NCI-H146 treated with DMSO at 0.1 percent for 48 hours (cell line): ENCODE data around the gene UNC13C.

Experiments used
- DNase-seq: peaks from one replicate; lab custom pipeline; 2025; ENCODE audit not compliant: unreplicated experiment; lab: John Stamatoyannopoulos, UW

UNC13C gene

DNA sequence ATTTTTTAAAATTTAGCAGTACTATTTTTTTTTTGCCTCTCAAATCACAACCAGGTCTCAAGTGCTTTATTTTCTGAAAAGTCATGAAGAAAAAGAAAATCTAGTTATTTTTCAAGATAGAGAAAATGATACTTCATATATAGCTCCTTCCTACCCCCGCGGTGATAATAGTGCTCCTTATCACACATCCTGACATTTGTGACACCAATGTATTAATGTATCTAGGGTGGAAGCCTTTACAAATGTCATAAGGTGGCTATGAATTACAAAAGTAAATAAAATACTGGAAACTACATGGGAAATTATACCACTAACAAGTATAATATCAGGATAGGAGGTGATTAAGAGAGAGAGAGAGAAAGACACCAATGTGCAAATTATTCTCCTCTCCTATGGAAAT, 582.2 kb downstream of the UNC13C start:
- DNase-seq: no peak

DNA sequence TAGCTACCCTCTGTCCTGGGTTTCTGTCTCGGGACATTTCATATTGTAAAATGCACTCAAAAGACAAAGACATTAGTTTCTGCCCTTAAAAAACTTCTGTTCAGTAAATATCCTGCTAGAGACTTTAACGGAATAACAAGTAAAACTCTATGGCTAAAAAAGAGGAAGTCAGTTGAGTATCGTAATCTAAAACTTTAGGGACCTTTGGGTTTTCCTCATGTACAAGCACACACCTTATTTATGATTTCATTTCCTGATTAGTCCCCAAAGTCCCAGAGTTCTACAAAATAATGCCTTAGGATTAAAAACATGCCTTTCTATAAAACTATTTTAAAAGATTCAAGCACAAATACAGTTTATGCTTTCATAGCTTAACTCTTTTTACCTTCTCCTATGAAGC, 585.9 kb downstream of the UNC13C start:
- DNase-seq: no peak

DNA sequence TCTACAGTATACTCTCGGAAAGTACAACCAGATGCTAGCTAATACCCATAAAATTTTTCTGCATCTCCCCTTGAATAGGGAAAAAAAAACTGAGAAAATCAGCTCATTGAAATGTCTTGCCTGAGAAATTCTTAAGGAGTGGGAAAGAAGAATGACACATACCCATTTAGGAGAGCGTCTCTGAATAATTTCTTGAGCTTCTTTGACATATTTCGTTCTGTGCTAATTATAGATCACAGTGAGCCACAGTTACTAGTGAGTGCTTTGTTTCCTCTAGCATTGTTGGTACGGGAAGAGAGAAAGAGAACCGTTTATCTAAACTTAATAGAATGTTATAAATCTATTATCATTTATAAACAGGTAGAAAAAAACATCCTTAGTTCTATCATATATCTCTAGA, 588.4 kb downstream of the UNC13C start:
- no peak for DNase-seq

DNA sequence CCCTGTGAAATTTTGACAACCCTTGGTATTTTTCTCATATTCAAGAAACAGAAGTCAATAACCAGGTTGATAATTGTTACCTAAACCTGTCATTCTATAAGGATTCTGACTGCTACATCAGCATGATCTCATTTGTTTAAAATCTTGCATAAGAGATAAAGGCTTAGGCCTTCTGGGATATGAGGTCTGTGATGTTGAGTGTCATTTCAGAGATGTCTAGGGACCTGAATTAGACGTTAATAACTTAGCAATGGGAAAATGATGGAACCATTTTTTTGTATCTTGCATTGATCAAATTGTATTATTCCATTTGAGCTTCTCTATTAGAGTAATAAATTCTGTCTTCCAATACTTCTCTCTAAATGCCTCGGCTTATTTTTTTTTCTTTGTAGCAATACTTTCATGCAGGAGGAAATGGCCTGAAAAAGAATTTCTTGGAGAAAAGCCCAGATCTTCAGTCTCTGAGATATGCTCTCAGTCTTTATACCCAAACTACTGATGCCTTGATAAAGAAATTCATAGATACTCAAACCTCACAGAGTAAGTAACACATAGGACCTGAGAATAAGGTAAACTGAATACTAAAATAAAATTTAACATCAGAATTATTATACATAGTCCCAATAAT, 589.3 kb downstream of the UNC13C start:
- DNase-seq: no peak

DNA sequence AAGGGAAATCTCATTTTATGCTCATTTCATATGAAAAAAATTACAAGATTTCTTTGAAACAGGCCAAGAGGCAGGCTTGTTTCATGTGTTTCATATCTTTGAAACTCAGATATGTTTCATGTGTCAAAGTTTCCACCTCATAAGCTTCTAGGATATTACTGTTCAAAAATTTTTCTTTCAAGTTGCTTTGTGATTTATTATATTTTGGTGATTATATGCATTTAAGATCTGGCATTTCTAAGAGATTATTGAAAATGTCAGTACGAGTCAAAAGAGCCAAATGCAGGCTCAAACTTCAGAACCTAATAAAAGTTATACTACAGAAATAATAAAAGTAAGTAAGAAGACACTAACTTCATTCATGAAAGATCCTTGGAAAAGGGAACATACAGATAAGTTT, 590.1 kb downstream of the UNC13C start:
- DNase-seq: no peak

DNA sequence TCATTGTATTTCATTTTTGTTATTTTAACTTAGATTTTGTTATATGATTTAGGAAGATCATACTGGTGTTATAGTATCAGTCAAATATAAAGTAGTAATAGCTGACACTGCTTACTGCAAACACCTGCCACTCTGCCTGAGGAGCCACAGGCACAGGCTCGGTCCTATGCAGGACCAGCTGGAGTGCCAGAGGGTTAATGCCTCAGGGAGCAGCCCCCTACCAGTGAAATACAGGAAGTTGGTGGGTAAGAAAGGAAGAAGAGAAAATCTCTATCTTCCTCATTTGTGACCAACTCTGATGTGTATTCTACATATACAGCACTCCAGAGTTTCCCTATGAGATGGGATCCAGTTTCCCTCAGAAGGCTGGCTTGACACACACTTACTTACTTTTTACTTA, 593.3 kb downstream of the UNC13C start:
- DNase-seq: no peak

DNA sequence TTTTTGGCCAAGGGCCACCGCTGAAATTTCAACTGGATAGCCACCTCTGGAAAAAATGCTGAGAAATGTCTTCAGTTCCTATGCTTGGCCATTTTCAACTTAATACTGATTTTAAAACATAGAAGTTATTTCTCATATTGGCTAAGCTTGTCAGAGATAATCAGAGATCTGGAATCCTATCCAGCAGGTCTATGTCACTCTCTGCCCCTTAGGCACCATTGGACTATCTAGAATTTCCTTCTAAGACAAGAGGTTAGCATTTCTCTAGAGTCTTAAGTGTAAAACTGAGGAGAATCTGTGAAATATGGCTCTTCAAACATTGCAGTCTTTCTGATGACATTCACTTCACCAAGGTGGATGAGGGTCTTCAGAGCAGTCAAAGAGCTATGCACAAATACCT, 597.3 kb downstream of the UNC13C start:
- no peak for DNase-seq

DNA sequence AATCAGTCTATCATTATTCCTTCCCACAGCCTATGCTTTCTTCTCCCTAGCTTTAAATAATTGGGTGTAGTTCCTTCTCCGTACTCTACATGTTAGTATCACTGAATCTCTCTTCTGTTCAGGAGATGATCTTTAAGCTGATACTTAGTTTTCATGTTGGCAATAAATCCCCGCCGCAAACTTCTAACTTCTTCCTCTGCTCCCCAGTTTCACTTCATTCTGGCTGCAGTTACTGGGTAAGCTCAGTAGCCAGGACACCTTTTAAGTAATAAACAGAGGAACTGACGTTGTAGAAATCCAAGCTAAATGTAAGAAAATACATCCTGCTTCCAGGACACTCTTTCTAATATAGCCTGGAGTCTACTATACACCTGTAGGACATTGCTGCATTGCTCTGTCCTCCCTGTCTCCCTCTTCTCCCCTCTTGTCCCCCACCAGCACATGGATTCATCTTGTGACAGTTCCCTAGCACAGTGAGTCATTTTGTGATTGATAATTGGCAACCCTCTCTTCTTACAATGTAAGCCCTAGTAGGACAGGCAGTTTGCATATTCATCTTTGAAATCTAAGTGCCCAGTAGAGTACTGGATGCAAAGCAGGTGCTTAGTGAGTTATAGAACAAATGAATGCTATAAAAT, 598.2 kb downstream of the UNC13C start:
- no peak for DNase-seq

DNA sequence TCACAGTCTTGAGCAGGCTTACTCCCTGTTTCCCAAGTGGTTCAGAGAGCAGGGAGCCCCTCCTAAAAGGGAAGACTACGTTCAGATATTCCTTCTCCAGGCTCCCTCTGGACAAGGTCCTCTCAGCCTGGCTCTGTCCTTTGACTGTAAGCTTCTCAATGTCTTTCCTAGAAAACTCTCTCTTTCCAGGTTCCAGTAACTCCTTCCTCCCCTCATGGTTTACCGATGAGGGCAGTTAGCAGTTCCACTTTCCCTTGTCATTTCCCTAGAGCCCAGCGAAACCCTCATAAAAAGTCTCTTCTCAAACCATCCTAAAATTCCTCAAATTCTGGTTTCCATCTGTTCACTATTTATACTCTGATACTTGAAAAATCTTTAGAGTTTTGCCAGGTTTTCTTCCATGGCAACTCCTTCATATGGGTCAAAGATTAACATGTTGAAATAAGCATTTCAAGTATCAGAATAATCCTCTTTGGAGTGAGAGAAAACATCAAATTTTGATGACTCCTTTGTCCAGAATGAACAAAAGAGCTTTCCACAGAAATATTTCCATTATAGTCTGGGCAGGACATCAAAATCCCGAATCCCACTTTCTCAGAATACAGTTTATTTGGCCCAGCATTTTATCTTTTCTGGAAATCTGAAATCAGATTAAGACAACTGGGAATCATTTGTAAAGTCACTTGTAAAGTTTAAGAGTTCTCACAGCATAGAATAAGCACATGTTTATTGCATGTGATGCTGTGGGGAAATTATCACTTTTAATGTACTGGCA, 599.4 kb downstream of the UNC13C start:
- DNase-seq: no peak

DNA sequence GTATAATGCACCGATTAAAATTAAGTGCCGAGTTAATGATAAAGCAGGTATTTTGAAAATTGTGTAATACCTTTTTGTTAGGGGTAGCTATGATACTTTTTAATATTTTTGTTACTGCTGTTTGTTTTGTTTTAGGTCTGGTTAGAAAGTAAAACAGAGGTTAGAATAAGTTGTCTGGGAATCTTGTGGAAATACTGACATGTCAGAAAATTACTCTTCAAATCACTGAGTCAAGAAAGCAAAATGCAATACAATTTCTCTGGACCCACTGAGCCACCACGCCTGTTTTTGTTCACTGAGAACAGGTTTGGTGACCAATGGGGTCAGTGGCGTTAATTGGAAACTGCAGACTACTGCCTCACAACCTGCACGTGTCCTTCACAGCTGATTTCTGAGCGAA, 601.6 kb downstream of the UNC13C start:
- DNase-seq: no peak

DNA sequence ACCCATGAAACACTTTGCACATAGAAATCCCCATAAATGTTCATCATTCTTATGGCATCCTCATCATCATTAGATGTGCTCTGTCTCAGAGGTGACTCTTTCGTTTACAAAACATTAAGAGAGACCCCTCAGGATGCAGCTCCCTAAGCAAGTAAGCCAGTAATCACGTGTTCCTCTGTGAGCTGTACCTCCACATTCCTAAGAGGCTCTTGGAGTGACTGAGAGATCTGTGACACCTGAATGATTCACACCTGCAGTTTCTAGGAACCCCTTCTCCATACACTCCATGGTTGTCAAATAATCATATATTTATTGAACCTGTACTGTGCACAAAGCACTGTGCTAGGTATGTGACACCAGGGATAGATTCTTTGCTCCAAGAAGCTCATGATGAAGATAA, 602.4 kb downstream of the UNC13C start:
- DNase-seq: no peak

DNA sequence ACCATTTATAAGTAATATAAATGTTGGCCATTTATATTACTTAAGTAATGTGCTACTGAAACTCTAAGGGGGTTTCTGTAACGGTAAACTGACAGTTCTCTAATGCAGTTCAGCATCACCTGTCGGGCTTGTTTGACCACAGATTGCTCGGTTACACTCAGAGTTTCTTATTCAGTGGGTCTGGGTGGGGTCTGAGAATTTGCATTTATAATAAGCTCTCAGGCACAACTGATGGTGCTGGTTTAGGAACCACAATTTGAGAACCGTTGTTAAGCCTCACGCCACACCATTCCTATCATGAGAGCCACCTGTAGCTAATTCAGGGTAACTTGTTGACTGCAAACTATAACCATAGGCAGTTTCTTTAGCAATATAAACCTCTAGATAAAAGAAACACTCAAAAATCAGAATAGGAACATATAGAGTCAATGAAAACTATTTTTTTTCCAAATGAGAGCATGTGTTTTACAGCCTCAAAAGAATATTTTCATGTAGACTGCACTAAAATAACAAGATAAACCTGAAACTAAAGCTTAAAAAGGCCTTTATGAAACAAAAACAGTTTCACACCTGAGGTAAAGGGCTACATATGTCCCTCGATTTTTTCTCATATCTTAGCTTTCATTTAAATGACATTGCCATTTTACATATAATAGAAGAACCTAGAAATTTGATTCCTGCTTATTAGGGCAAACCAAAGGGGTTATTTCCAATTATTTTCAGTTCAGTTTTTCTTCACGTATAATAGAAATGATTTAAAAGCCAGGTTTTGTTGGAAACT, 604.8 kb downstream of the UNC13C start:
- no peak for DNase-seq

DNA sequence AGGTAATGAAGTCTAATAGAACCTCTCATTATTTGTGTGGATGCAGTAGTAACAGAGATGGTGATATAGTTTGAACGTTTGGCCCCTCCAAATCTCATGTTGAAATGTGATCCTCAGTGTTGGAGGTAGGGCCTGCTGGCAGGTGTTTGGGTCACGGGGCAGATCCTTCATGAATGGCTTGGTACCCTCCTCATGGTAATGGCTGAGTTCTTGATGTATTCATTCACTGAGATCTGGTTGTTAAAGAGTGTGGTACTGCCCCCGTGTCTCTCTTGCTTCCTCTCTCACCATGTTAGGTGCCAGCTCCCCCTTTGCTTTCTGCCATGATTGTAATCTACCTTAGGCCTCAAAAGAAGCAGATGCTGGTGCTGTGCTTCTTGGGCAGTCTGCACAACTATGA, 606.8 kb downstream of the UNC13C start:
- DNase-seq: no peak

DNA sequence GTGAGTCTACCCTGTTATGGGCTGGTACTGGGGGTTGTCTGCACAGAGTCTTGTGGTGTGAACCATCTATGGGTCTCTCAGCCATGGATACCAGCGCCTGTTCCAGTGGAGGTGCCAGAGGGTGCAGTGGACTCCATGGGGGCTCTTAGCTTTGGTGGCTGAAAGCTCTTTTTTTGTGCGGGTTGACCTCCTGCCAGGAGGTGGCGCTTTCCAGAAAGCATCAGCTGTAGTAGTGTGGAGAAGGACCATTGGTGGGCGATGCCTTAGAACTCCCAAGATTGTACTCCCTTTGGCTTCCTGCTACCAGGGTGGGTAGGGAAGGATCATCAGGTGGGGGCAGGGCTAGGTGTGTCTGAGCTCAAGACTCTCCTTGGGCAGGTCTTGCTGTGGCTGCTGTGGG, 615.9 kb downstream of the UNC13C start:
- DNase-seq: no peak

DNA sequence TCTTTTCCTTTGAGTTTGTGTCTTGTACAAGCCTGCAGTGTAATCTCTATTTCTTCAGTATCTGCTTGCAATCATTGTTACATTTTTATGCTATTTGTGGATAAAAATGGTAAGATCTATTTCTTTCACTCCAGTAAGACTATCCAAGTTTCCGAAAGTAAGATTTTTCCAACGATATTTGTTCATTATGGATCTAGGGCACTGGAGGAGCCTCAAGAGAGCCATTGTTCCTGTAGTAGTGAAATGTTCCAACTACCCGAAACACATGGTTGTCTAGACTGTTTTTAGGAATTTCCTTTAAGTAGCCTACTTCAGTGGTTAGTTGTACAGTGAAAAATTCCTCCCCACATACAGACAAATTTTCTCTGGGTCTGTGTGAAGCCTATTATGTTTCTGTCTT, 621.1 kb downstream of the UNC13C start:
- no peak for DNase-seq

DNA sequence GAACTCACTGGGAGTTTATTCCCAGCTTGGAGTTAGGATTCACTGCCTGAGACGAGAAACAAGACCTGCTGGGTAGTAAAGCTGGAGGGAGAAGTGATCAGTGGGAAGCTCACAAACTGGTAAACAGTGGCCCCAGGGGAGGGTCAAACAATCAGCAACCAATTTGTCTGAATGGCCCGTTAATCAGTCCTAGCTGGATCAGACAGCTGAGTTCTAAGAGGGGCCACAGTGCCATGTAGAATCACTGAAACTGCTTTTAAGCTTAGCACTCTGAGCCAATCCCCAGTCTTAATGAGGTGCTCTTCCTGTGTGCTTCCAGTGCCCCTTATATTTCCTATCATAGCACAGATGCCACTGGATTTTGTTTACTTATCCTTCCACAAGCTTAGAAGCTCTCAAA, 626.8 kb downstream of the UNC13C start:
- DNase-seq: no peak

DNA sequence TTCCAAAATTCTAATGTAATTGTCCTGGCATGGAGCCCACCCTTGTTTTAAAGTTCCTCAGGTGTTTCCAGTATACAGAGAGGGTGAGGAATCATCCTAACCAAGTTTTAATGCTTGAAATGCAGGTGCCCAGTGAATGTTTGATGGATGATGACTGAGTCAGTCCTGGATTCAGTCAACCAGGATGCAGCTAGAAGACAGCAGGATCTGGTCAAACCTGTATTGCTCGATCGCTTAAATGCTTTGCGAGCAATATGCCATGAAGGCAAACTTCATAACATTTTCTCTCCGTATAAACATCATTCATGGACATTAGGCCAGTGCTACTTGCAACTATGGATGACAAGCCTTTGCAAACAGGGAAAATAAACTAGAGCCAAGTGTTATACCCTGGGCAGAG, 627.3 kb downstream of the UNC13C start:
- DNase-seq: no peak

DNA sequence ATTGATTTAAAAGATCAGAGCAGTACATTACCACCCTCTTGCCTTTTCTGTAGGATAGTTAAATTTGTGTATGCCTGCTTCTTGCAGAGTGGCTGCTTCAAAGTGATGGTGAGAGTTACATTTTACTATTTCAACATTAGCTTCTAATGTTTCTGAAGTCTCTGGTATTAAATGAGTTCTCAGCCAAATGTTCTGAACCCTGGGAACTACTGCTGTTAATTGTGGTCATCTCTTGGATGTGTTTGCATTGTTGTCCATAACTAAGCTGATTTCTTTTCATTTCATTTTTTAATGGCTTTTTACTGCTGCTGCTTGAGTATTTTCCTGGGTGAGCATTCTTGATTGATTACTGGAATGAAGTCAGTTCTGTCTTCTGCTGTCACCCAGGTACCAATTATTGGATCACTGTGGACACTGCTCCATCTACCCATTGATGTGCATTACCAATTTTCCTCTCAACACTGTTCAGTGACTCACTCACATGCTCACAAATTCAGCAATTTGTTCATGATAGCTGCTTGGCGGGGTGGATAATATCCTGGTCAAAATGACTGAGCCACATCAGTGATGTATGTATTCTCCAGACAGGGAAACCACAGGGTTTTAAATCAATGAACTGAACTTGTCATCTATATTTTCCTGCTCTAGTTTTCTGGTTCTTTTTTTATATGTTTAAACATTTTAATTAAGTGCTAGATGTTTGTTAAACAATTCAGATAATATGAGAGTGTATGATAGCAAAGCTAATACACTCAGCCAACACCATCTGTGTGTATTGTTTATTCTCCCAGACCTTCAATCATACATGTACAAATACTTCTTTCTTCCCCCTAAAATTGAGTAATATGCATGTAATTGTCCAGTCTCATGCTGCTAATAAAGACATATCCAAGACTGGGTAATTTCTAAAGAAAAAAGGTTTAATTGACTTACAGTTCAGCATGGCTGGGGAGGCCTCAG, 630.9 kb downstream of the UNC13C start:
- DNase-seq: no peak

DNA sequence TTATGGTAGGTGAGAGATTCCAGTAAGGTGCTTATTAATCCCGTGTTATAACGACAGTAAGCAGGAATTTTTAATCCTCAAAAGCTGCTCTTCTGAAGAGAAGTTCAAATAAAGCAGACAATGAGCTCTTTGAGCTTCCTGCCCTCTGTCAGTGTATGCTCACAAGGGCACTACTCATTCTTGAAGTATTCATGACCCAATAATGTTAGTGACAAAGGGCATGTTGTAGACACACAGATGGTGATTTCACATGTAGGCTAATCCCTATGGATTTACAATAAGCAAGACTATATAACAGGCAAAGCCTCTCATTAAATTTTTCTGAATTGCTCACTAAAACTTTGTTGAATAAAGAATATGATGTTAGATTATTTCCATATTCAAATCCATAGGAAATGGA, 639.9 kb downstream of the UNC13C start:
- no peak for DNase-seq

DNA sequence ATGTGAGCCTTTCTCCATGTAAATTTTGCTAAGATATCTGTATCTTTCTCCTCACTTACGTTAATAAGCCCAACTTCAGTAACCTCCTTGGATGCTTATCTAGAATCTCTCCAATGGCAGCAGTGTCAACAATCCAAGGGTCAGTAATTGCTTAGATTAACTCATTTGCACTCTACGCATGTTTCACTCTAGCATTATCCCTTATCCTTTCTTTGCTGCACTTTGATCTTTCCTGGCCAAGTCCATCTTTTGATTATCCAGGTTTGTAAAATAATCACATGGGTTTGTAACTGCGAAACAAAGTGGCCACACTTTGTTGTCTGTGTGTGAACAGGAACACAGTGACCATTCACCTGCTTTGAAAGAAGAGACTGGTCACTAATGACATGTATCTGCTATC, 640.9 kb downstream of the UNC13C start:
- DNase-seq: no peak

DNA sequence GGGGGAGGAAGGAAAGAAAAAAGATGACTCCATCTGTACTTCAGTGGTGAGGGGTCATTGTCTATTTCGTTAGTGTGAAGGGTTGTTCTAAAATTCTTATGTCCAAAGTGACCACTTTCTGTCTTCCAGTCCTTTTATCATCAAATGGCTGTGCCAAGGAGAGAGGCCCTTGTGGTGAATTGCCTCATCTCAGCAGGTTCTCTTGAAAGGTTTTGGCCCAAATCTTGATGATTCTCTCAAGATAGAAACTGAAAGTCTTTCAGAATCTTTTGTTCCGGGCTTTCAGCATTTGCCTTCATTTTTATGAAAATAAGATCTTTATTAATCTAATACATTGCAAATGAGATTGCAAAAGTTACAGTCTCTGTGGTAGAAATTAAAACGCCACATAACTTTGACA, 642.7 kb downstream of the UNC13C start:
- DNase-seq: no peak
